HG02973 (cell line): ENCODE data around the gene AFAP1.

ENCODE experiments used
- ATAC-seq: cut with Tn5 transposase; IDR thresholded peaks from one replicate; pipeline ENCODE4 v1.9.1; 2021; ENCODE audit warnings: moderate library complexity; ENCODE audit not compliant: unreplicated experiment

AFAP1 gene

GRCh38 chr4:7868892-7869471 is 70.7 kb downstream of the AFAP1 start:
- no peak for ATAC-seq

GRCh38 chr4:7868436-7868775 is 71.3 kb downstream of the AFAP1 start:
- no peak for ATAC-seq

- ATAC-seq, result no peak
Observed at GRCh38 chr4:7867701-7868435, 71.8 kb downstream of the AFAP1 start.

- no peak for ATAC-seq
Observed at GRCh38 chr4:7867191-7867590, 72.5 kb downstream of the AFAP1 start.

GRCh38 chr4:7865533-7865932 is 74.1 kb downstream of the AFAP1 start:
- no peak for ATAC-seq

- no peak for ATAC-seq
Observed at GRCh38 chr4:7864685-7865084, 75.0 kb downstream of the AFAP1 start.

- ATAC-seq, result no peak
Observed at GRCh38 chr4:7863911-7864681, 75.6 kb downstream of the AFAP1 start.

GRCh38 chr4:7862561-7863192 is 77.0 kb downstream of the AFAP1 start:
- ATAC-seq, result no peak

GRCh38 chr4:7861440-7861881 is 78.2 kb downstream of the AFAP1 start:
- no peak for ATAC-seq

- ATAC-seq, result no peak
Observed at GRCh38 chr4:7860600-7861163, 79.0 kb downstream of the AFAP1 start.

GRCh38 chr4:7859326-7859725 is 80.3 kb downstream of the AFAP1 start:
- ATAC-seq, result no peak

- ATAC-seq, result no peak
Observed at GRCh38 chr4:7858498-7858897, 81.2 kb downstream of the AFAP1 start.

- ATAC-seq, result no peak
Observed at GRCh38 chr4:7857993-7858392, 81.7 kb downstream of the AFAP1 start.

- no peak for ATAC-seq
Observed at GRCh38 chr4:7857238-7857701, 82.4 kb downstream of the AFAP1 start.

- no peak for ATAC-seq
Observed at GRCh38 chr4:7855731-7856130, 83.9 kb downstream of the AFAP1 start.

GRCh38 chr4:7854697-7855370 is 84.8 kb downstream of the AFAP1 start:
- no peak for ATAC-seq

GRCh38 chr4:7854216-7854615 is 85.4 kb downstream of the AFAP1 start:
- ATAC-seq, result no peak

GRCh38 chr4:7853271-7853670 is 86.4 kb downstream of the AFAP1 start:
- no peak for ATAC-seq

- no peak for ATAC-seq
Observed at GRCh38 chr4:7852568-7853185, 87.0 kb downstream of the AFAP1 start.

- ATAC-seq, result no peak
Observed at GRCh38 chr4:7850489-7850888, 89.2 kb downstream of the AFAP1 start.
